K562 (cell line): ENCODE data around the gene TBC1D2B. TPM values are rescaled to one million over a fixed set of nuclear protein-coding genes. Genes with fewer than 3 reads are reported as not detected.
"Not testable (repeated sequence)": the region's sequence is repeated elsewhere in the genome, so short reads cannot be mapped to it uniquely, and the experiment has no call there.

Source experiments
- ATAC-seq: fragments of 200-7000 bp; cut with Tn5 transposase; 3 replicates; pipeline ENCODE4 v1.9.1; 2020; ENCODE audit warnings: moderate library complexity
- BruUV-seq: library from RNA; stranded (reverse); fragments of 400-500 nt; replicated peaks from 2 replicates; lab custom pipeline; 2021; lab: Mats Ljungman, UMichigan
- CTCF ChIA-PET: fragments of 300-600 bp; formaldehyde crosslinking; extraction: SDS; loops from one replicate; lab custom pipeline; 2021; ENCODE audit warnings: low intra/inter-chr PET ratio; lab: Yijun Ruan, JAX
- POLR2A ChIA-PET: fragments of 300-600, 350-650 bp; sonication (Branson Sonifier 250); formaldehyde crosslinking; extraction: SDS; loops from one replicate; lab custom pipeline; 2021; ENCODE audit warnings: antibody characterized with exemption, inconsistent platforms; lab: Yijun Ruan, JAX
- DNase-seq, 4 experiments: peaks; one replicate each; pipeline versions ENCODE4 v3.0.0 to v3.0.0-alpha.2; 2011 to 2018; ENCODE audit warnings: low spot score in 3 of 4, mixed read lengths in 3 of 4; ENCODE audit errors: extremely low read depth in 1 of 4
- FAIRE-seq: peaks from 2 replicates; lab custom pipeline; 2011; peaks lifted over from hg19 to GRCh38; lab: Jason Lieb, UNC
- H2AFZ ChIP-seq: 2 replicates; pipeline ENCODE4 v1.6.0; 2011; ENCODE audit warnings: low read depth, low read length, control low read depth, inconsistent platforms
- H3K27ac ChIP-seq: fragments of 200-600 bp; 3 replicates; pipeline ENCODE4 v1.8.0; 2011; ENCODE audit warnings: low read depth, mild to moderate bottlenecking, control low read depth, inconsistent platforms, low read length, moderate library complexity, mixed read lengths; ENCODE audit errors: extremely low read depth
- H3K27me3 ChIP-seq, 2 experiments: fragments of 300-600 bp in 1 of 2; 2 replicates in 1 of 2; 3 replicates in 1 of 2; pipeline versions ENCODE4 v1.6.0 to v1.8.0; 2011; ENCODE audit warnings: inconsistent platforms in 2 of 2, low read length in 2 of 2, mild to moderate bottlenecking in 1 of 2, mixed read lengths in 1 of 2, moderate library complexity in 1 of 2; ENCODE audit not compliant: control insufficient read depth in 2 of 2, insufficient read depth in 2 of 2
- H3K36me3 ChIP-seq: fragments of 300-600 bp; 3 replicates; pipeline ENCODE4 v1.8.0; 2011; ENCODE audit warnings: mild to moderate bottlenecking, low read length, inconsistent platforms; ENCODE audit not compliant: control insufficient read depth, insufficient read depth
- H3K4me1 ChIP-seq, 2 experiments: fragments of 200-600 bp in 1 of 2; replicated peaks in 1 of 2; 2 replicates in 1 of 2; 3 replicates in 1 of 2; pipeline versions ENCODE4 v1.5.1 to v1.8.0; 2011; ENCODE audit warnings: inconsistent platforms in 2 of 2, low read length in 2 of 2, mild to moderate bottlenecking in 1 of 2, mixed read lengths in 1 of 2, moderate library complexity in 1 of 2; ENCODE audit not compliant: control insufficient read depth in 2 of 2, insufficient read depth in 2 of 2
- H3K4me2 ChIP-seq: 2 replicates; pipeline ENCODE4 v1.6.1; 2011; ENCODE audit warnings: low read length, control low read depth, inconsistent platforms, mixed read lengths; ENCODE audit not compliant: insufficient read depth
- H3K4me3 ChIP-seq: fragments of 200-600 bp; sonication (generic), shearing (Covaris generic); 2 replicates; pipeline ENCODE4 v1.5.1; 2016; ENCODE audit warnings: control low read depth, inconsistent platforms
- H3K79me2 ChIP-seq: fragments of 200-600 bp; 3 replicates; pipeline ENCODE4 v1.8.0; 2011; ENCODE audit warnings: low read length, inconsistent platforms; ENCODE audit not compliant: control insufficient read depth, insufficient read depth
- H3K9ac ChIP-seq, 2 experiments: 2 replicates each; pipeline versions ENCODE4 v1.6.0 to v1.6.1; 2011; ENCODE audit warnings: low read depth in 2 of 2, low read length in 2 of 2, control low read depth in 1 of 2, inconsistent platforms in 1 of 2, mild to moderate bottlenecking in 1 of 2, mixed read lengths in 1 of 2; ENCODE audit not compliant: insufficient read depth in 1 of 2
- H3K9me1 ChIP-seq: one replicate; pipeline ENCODE4 v1.6.0; 2011; ENCODE audit warnings: inconsistent platforms, mild to moderate bottlenecking, low read length, moderate library complexity; ENCODE audit not compliant: control insufficient read depth, insufficient read depth
- H3K9me3 ChIP-seq: replicated peaks from 2 replicates; pipeline ENCODE4 v1.5.1; 2011; ENCODE audit warnings: low read depth, low read length, inconsistent platforms; ENCODE audit not compliant: control insufficient read depth, insufficient read depth
- H4K20me1 ChIP-seq: replicated peaks from 2 replicates; pipeline ENCODE4 v1.6.1; 2011; ENCODE audit warnings: low read length, inconsistent platforms, mixed read lengths; ENCODE audit not compliant: control insufficient read depth, insufficient read depth
- WGBS: fragments of 100-300 bp; shearing (Covaris generic); methylation state at CpG from one replicate; pipeline ENCODE4 v1.1.6; 2016; ENCODE audit warnings: low coverage, mixed read lengths; ENCODE audit not compliant: insufficient coverage; ENCODE audit errors: missing lambda C conversion rate; 5-methylcytosine and 5-hydroxymethylcytosine counted together
- in situ Hi-C: fragments of 300-500 bp; cut with MboI; formaldehyde crosslinking; loops from 4 replicates; pipeline ENCODE4 v1.15.0; 2018; ENCODE audit warnings: inconsistent platforms, mixed read lengths
- intact Hi-C: fragments of 100-400 bp; cut with micrococcal nuclease; formaldehyde crosslinking; loops from 2 replicates; pipeline ENCODE4 v1.14.2; 2022
- polyA plus RNA-seq, 8 experiments: library from polyadenylated mRNA; depleted of rRNA in 4 of 8; stranded (reverse) in 5 of 8; unstranded in 3 of 8; fragments of >200 nt; fragmentation: Nextera tagmentation in 2 of 8; fragmentation: Illumina TruSeq in 1 of 8; extraction: Ambion mirVana in 2 of 8; extraction: Trizol in 1 of 8; gene quantifications; 2 replicates each; pipeline versions ENCODE4 v1.2.1 to v1.2.3, GENCODE V29; 2011 to 2014; ENCODE audit warnings: inconsistent platforms in 1 of 8, missing spikeins in 1 of 8
- total RNA-seq, 7 experiments: library from RNA; depleted of rRNA in 6 of 7; stranded (reverse); fragments of >200 nt in 6 of 7; fragmentation: Illumina TruSeq in 2 of 7; extraction: Trizol in 2 of 7; gene quantifications; 2 replicates each; pipeline versions ENCODE4 v1.2.1 to v1.2.3, GENCODE V29; 2011 to 2021; ENCODE audit warnings: low replicate concordance in 1 of 7

TBC1D2B gene
- total and polyA plus RNA-seq, 9 of the 15 experiments (the other 6 are each of a cell fraction or from before 2014, with no cell fraction given) = 0.15 to 16.3 (median 8.9) TPM

GRCh38 chr15:77996226-77996625 lies 81.3 kb downstream of the TBC1D2B start:
- H3K9me3 ChIP-seq, H2AFZ ChIP-seq, intact Hi-C loops, ATAC-seq, CTCF ChIA-PET, in situ Hi-C loops, H4K20me1 ChIP-seq, BruUV-seq, FAIRE-seq, H3K4me3 ChIP-seq, H3K27ac ChIP-seq, H3K27me3 ChIP-seq, H3K4me2 ChIP-seq, H3K9me1 ChIP-seq, H3K36me3 ChIP-seq, DNase-seq, H3K79me2 ChIP-seq, H3K9ac ChIP-seq: not testable (repeated sequence)
- POLR2A ChIA-PET = interaction anchor here (0.6 kb wide), 1 partner anchor 83 kb away, joined by 3 read pairs; no protein-coding TSS in a partner anchor
- WGBS = 48% methylated on average over 6 of the region's 8 CpGs
- peaks cover 0 to 20% of the 10 kb centered on the region in 2 experiments; a peak in 2 of 5 replicates for H3K4me1 ChIP-seq

- DNase-seq, H3K79me2 ChIP-seq, intact Hi-C loops, H3K4me2 ChIP-seq, H2AFZ ChIP-seq, H3K9me1 ChIP-seq, ATAC-seq, in situ Hi-C loops, CTCF ChIA-PET, H3K27me3 ChIP-seq, H3K36me3 ChIP-seq, H3K27ac ChIP-seq, POLR2A ChIA-PET, H3K4me3 ChIP-seq, H3K9ac ChIP-seq, BruUV-seq, FAIRE-seq, H3K9me3 ChIP-seq, H4K20me1 ChIP-seq: not testable (repeated sequence)
- peaks cover 0 to 27% of the 10 kb centered on the region in 2 experiments; a peak in 2 of 5 replicates for H3K4me1 ChIP-seq
- 64% methylated on average over 3 of the region's 4 CpGs for WGBS
Measured at GRCh38 chr15:77995537-77995918, 82.0 kb downstream of the TBC1D2B start.
